ENCODE data around the gene DIP2C.
"Not testable (repeated sequence)": the region's sequence is repeated elsewhere in the genome, so short reads cannot be mapped to it uniquely, and the experiment has no call there.

The DIP2C gene

GRCh38 chr10:349081-349480, 340.4 kb downstream of the DIP2C start:
- no peak for DNase-seq (ENCODE audit: low read depth)

- DNase-seq (ENCODE audit: low read depth), result no peak
Observed at GRCh38 chr10:348456-348855, 341.0 kb downstream of the DIP2C start.

GRCh38 chr10:347774-348173, 341.7 kb downstream of the DIP2C start:
- DNase-seq (ENCODE audit: low read depth), result not testable (repeated sequence)

- not testable (repeated sequence) for DNase-seq (ENCODE audit: low read depth)
Observed at GRCh38 chr10:347190-347589, 342.3 kb downstream of the DIP2C start.

GRCh38 chr10:344582-345200, 344.8 kb downstream of the DIP2C start:
- no peak for DNase-seq (ENCODE audit: low read depth)

GRCh38 chr10:343231-344220, 345.9 kb downstream of the DIP2C start:
- DNase-seq (ENCODE audit: low read depth), result no peak

GRCh38 chr10:341081-341740, 348.3 kb downstream of the DIP2C start:
- no peak for DNase-seq (ENCODE audit: low read depth)

GRCh38 chr10:340646-341045, 348.8 kb downstream of the DIP2C start:
- no peak for DNase-seq (ENCODE audit: low read depth)

GRCh38 chr10:339038-339391, 350.5 kb downstream of the DIP2C start:
- DNase-seq (ENCODE audit: low read depth), result no peak

- no peak for DNase-seq (ENCODE audit: low read depth)
Observed at GRCh38 chr10:338171-339037, 351.1 kb downstream of the DIP2C start.

GRCh38 chr10:336247-336646, 353.2 kb downstream of the DIP2C start:
- DNase-seq (ENCODE audit: low read depth), result no peak

GRCh38 chr10:335151-335800, 354.2 kb downstream of the DIP2C start:
- no peak for DNase-seq (ENCODE audit: low read depth)

GRCh38 chr10:331186-331585, 358.3 kb downstream of the DIP2C start:
- no peak for DNase-seq (ENCODE audit: low read depth)

GRCh38 chr10:329361-330099, 359.9 kb downstream of the DIP2C start:
- no peak for DNase-seq (ENCODE audit: low read depth)

GRCh38 chr10:327889-328852, 361.3 kb downstream of the DIP2C start:
- no peak for DNase-seq (ENCODE audit: low read depth)

- no peak for DNase-seq (ENCODE audit: low read depth)
Observed at GRCh38 chr10:326894-327635, 362.4 kb downstream of the DIP2C start.

GRCh38 chr10:326350-326749, 363.1 kb downstream of the DIP2C start:
- no peak for DNase-seq (ENCODE audit: low read depth)

- no peak for DNase-seq (ENCODE audit: low read depth)
Observed at GRCh38 chr10:325282-325681, 364.2 kb downstream of the DIP2C start.

GRCh38 chr10:324593-324992, 364.9 kb downstream of the DIP2C start:
- no peak for DNase-seq (ENCODE audit: low read depth)
